HG02623 (cell line): ENCODE results near the gene C6.
"Not testable (repeated sequence)": the region's sequence is repeated elsewhere in the genome, so short reads cannot be mapped to it uniquely, and the experiment has no call there.

Experiments used
- ATAC-seq: cut with Tn5 transposase; IDR thresholded peaks from one replicate; pipeline ENCODE4 v1.9.1; 2021; ENCODE audit warnings: moderate library complexity; ENCODE audit not compliant: unreplicated experiment

The C6 gene

DNA sequence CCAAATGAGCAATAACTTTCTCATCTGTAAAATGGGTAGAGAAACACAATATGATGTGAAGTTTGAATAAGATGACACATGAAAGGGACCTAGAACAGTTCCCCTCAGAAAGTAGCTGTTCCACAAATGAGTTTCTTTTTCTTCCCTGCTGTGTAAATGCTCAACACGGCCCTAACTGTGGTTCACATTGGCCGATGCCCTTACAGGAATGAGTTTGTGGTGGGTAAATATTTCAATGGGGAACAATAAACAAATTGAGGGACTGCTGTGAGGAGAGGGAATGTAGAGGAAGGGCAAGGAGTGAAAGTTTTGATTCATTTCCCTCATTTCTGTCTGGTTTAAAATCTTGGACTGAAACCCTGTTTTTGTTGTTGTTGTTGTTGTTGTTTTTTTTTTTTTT is 12.8 kb downstream of the C6 start:
- no peak for ATAC-seq

DNA sequence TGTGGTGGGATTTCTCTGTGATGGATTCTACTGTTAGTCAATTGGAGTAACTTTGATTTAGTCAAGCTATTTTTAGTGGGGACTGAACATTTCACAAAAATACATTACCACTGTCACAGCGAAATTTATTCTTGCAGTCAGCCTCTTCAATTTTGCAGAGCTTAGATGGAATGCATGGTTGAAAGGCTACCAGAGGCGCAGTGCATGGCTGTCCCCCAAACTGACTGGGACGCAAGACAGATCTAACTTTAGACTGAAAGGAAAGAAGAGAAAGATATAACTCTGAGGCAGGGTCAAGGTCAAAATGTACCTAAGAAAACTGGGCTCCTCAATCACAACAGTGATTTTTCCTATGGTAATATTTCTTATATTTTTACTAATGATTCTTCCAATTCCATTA is 13.7 kb downstream of the C6 start:
- no peak for ATAC-seq

DNA sequence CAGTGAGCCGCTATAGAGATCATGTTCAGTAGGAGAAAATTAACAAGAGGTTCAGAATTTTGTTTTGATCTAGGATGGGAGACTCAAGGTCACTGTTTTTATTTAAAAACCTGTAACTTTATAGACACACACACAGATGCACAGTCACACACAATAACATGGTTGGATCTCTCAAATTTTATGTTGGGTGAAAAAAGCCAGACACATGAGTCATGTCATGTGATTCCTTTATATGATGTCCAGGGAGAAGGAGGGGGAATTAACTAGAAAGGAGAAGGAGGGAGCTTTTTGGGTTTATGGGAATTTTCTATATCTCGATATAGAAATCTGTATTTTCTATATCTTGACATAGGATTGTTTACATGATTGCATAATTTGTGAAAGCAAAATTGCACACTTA is 17.1 kb downstream of the C6 start:
- no peak for ATAC-seq

DNA sequence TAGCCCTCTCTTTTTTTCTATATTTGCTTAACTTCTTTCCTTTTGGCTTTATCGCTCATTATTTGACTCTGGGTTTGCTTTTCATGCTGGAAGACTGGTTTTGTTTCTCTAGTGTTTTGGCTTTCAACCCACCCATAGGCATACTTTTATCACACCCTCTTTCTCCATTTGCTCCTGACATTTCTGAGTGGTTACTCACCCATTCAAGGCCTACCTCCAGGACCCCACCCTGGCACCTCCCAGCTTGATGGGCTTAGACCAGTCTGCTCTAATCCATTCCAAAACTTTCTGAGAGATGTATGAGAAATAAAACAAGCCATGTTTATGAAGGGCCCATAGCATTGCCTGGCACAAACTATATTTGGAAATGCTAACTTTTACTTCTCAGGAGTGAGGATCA is 18.1 kb downstream of the C6 start:
- ATAC-seq = no peak

DNA sequence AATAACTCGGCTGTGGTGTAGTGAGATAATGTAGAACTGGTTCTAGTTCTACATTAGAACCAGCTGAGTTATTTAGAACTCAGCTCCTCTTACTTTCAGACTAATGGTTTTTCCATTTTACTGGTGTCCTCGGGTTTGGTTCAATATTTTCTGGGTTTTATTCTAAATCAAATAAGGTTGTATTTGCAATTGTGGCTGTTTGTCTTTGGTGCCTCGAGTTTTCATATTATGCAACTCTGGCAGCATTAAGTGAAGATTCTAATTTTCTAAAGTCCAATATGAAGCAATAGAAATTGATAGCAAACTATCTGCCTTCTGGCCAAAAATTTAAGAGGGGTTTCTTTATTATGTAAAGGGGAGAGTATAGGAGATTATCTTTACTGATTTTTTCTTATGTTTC is 19.0 kb downstream of the C6 start:
- no peak for ATAC-seq

DNA sequence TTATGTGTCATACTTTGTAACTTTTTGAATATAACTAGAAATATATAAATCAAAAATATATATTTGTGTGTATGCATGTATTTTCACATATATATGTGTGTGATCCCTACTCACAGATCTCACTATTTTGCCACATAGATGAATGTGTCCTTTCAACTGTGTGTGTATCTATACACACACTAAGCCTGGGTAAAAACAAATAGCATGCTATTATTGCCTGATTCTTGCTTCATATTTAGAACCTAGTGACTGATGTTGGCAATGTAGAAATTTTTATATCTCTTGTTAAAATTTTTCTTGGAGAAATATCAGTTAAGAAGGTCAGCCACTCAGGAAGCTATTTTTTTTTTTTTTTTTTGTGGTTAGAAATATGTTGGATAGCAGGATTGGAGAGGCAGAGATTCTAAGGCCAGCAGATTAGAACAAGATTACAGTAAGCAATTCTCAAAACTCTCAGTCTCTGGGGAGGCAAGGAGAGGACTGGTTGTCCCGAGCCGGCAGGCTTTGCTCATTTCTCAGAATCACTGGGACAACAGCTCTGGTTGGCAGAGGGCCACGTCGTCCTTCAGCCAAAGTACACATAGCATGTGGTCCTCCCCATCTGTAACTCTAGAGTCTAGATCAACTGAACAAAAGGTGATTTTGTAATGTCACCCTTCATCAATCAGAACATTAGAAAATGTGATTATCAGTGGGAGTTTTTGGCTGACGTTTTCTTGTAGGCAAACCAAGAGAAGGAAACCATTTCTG is 19.7 kb downstream of the C6 start:
- ATAC-seq = no peak

DNA sequence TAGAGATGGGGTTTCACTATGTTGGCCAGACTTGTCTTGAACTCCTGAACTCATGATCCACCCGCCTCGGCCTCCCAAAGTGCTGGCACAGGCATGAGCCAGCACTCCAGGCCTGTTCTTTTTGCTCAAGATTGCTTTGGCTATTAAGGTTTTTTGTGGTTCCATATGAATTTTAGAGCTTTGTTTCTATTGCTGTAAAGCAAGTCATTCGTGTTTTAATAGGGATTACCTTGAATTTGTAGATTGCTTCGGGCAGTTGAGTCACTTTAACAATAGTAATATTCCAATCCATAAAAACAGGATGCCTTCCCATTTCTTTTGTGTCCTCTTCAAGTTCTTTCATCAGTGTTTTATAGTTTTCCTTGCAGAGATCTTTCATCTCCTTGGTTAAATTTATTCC is 22.1 kb downstream of the C6 start:
- ATAC-seq = no peak

DNA sequence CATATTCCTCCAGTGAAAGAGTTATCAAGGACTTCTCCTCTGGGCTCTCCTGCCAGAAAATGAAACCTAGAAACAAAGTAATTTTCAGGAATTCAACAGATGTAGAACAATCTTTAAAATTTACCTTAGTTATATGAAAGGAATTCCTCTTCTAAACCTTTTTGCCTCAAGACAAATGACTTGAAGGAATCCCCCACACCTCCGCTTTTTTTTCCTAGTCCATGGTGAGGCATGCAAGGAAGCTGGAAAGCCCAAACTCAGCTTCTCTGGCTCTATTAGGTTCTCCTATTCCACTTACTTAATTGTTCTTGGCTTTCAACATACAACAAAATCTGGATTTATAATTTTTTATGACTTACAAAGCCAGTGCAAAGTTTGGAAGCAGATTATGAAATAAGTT is 27.2 kb downstream of the C6 start:
- no peak for ATAC-seq

DNA sequence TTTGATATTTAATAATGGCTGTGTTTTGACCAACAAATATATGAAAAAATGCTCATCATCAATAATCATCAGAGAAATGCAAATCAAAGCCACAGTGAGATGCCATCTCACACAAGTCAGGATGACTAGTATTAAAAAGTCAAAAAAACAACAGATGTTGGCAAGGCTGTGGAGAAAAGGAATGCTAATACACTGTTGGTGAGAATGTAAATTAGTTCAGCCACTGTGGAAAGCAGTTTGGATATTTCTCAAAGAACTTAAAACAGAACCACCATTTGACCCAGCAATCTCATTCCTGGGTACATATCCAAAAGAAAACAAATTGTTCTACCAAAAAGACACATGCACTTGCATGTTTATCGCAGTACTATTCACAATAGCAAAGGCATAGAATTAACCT is 30.0 kb downstream of the C6 start:
- not testable (repeated sequence) for ATAC-seq

DNA sequence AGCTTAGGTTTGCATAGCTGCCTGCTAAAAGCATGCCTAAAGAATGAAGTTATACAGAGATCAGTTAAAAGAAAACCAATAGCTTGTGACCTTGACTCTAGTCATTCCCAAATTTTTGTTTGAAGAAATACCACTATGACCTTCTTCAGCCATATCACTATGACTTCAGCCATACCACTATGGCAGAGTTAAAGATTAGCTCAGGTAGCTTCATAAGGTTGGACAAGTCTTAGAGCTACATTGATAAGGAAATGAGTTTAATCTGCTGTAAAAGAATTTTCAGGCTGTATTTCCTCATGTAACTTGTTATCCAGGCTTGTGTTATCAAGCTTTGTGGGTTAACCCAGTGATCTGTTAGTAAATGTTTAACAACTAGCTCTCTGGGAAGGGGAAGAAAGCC is 30.7 kb downstream of the C6 start:
- no peak for ATAC-seq

DNA sequence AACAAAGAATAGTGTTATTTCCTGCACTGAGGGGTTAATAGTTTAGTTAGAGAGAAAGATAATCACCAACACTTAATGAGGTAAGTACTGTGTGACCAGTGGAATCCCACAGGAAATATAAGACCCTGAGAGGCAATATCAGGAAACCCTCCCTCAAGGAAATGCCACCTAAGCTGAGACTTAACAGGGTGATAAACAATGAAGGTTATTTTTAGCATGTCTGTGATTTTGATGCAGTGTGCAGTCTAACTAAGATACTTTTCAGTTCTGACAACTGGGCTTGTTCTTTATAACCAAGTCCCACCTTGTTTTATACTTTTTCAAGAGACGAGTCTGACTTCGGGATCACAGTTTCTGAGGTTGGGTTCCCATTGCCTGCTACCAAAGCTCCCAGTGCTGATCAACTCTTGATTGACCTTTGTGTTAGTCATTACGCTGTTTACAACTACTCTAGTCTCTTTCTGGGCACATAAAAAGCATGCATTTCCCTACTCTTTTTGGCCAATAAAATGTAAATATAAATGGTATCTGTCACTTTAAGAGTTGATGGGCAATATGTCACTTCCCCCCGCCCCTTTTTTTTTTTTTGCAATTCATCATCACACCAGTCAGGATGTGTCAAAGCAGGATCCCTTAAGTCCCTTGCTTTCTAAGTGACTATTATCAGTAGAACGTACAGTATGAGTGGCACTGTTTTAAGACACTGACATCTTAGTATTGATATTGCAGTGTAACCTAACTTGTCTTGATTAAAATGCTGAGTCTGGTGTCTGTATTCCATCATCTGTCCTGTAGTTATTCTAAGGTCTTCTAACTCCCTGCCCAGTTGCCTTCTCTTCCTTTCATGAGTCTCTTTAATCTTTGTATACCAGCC is 31.4 kb downstream of the C6 start:
- ATAC-seq = no peak

DNA sequence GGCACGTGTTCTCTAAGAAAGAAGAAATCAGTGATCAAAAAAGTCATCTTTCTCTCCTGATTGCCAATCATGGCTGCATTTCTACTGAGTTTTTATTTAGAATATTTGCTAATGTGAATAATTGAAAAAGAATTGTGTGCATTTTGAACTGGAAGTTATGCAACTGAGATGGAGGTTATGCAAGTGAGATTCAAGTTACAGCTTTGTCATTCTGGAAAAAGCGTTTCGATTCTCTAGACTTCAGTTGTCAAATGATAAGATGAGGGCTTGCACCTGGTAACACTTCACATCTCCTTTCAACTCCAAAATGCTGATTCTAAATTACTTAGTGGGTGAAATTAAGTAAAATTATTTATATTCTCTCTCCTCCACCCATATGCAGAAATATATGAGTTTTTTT is 36.4 kb downstream of the C6 start:
- ATAC-seq = no peak

DNA sequence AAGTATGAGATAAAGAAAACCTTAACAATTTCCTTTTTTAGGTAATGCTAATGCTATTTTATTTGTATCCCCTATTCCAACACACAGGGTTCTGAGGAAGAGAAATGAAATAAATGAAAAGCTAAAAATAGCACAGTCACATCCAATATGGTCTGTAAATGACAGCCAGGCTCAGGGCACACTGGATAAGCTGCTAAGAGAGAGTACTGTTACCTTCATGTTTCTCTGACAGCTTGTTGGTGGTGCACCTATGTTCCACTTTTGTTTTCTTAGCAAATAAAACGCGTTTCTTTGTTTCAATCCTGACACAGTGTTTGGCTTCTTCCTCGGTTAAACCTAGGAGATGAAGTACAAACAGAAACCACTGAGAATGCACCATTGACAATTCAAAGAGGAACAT is 41.3 kb downstream of the C6 start:
- ATAC-seq = no peak

DNA sequence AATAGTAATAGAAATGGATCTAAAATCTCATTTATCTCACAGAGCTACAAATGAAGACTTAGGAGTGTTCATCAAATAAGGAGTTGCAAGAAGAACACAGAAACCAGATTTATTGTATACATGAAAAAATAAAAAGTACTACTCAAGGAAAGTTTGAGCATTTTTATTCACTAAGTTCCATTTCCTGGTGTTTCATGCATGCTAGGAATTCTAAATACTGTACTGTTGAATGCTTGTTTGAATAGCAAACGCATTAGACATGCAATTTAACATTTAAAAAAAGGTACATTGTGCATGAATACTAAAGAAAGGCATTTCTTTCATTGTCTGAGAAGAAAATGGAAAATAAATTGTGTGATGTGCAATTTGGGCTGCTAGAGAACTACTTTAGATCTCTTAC is 52.1 kb downstream of the C6 start:
- ATAC-seq = no peak

DNA sequence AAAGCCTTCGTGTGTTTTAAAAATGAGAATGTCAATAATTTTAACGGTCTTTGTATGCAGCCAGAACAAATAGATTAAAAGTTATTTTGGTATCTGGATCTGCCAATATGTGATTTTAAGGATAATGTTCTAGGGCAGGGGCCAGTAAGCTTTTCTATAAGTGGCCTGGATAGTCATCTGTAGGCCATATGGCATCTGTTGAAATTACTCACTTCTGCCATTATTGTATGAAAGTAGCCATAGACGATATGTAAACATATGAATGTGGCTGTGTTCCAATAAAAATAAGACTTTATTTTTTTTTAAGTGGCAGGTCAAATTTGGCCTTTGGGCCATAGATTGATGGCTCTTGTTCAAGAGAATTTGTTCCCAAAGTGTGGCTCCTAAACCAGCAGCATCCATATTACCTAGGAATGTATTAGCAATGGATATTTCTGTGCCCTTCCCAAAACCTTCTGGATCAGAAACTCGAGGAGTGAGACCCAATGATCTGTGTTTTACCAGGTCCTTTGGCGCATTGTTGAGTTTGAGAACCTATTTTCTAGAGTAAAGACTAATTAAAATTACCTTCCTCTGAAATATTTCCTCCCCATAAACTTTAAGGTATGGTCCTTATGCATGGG is 55.9 kb downstream of the C6 start:
- no peak for ATAC-seq

DNA sequence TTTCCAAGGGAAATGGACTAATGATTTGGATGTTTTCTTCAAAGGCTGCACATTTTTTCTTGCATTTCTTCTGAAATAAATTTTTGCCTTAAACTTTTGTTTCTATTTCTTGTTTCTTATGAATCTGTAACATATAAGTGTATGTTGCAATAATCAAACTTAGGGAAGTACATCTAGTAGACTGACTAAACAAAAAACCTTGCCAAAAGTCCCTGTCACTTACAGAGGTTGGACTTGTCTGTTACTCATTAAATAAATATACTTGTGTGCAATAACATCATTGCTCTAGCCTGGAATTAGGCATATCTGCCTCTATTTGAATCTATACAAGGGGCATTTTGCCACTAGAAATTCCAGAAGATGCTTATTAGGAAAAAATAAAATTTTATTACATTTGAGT is 56.6 kb downstream of the C6 start:
- ATAC-seq = no peak

DNA sequence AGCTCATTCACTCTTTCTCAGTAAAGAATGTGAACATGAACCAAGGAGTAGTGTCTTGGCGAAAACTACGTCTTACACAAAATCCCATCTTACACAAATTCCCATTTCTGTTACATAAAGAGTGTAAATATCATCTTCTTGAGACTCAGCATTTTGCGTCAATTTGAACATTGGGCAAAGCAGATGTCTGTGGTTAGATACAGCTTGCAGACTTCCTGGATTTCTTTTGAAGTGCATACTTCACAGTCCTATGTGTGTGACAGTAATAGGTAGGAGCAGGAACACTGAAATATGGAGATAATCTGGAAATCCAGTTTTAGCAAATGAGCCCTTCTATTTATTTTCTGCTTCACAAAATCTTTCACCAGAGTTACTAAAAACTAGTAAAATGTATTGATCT is 58.8 kb downstream of the C6 start:
- no peak for ATAC-seq

DNA sequence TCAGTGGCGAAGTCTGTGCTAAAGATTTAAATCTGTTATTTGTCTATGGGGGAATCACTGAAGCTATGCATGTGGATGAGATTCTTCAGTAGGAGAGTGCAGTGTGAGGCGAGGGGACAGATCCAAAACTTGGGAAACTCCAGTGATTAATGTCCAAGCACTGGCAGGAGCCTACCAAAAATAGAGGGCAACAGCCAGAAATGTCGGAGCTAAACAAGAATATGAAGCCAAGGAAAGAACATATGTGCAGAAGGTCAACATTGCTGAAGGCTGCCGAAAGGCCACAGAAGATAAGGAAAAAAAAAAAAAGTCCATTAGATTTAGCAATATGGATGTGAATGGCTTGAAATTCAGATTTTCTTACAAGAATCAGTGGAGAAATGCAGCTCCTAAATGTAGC is 61.8 kb downstream of the C6 start:
- ATAC-seq = no peak

DNA sequence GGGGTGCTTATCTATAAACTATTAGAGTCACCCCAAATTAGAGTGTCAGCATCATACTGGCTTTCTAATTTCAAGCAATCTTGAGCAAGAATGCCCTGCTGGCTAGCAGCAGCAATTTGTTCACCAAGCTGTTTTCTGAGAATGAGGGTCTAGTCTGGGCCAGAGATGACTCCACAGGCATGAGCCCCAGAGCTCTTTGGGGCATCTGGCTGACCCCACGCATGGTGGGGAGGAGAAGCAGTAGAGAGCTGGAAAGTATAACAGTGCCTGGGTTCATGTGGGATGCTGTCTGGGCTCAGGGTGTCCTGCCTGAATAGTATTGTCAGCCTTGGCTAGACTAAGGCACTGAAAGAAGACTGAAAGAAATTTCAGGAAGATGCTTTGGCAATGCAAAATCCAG is 64.9 kb downstream of the C6 start:
- ATAC-seq = no peak

DNA sequence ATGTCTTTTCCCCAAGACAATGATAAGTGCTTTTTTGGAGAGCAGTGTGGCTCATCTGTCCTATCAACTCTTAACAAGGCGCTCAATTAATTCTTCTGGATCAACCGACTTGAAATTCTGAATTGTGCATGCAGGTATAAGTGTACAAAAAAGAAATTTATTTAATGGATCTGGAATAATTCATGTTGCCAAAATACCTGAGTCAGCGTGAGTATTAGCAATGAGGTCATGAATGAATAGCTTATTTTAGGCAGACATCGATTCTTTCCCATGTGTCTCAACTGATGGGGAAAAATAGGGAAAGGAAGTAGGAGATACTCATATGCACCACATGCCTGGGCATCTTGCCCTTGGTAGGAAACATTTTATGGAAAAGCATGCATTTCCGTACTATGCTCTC is 68.0 kb downstream of the C6 start:
- ATAC-seq = no peak

DNA sequence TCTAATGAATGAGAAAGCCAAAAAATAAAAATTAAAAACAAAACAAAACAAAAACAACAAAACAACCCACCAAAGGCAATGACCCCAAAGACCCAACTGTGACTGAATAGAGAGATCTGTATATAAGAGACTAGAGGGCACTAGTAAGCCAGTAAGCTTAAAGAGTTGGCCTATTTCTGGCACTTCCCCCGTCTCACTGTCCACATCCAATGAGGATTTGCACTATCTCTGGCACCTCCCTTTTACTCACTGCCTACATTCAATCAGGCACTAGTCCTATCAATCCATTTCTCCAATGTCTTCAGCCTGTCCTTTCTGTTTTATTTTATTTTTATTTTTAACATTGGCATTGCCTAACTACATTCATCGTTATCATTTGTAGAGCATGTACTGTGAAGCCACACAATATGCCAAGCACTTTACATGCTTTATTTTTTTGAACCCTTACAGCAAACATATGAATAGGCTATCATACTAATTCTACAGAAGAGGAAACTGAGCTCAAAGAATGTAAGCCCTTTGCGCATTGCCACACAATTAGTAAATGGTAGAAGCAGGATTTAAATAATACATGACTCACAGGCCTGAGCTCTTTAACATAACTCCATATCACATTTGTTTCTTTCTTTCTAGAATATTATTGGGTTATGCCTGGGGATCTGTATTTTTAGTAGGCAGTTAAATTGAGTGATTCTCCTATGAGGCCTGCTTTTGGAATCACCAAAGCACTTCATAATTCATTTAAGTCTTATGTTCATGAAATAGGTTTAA is 70.0 kb downstream of the C6 start:
- no peak for ATAC-seq
